ENCODE data around the gene SPATA17. TPM values are rescaled to one million over a fixed set of nuclear protein-coding genes. Genes with fewer than 3 reads are reported as not detected.
"Not testable (repeated sequence)": the region's sequence is repeated elsewhere in the genome, so short reads cannot be mapped to it uniquely, and the experiment has no call there.

SPATA17 gene
- total RNA-seq, 4 donors from 2014 or later: 0.07 to 0.49 TPM; not detected in 2

GRCh38 chr1:217687511-217687910 lies 56.4 kb downstream of the SPATA17 start:
- in situ Hi-C loops (cut with MboI; ENCODE audit: low sequenced_read_pairs in 4 of 4): no loop called here

DNA sequence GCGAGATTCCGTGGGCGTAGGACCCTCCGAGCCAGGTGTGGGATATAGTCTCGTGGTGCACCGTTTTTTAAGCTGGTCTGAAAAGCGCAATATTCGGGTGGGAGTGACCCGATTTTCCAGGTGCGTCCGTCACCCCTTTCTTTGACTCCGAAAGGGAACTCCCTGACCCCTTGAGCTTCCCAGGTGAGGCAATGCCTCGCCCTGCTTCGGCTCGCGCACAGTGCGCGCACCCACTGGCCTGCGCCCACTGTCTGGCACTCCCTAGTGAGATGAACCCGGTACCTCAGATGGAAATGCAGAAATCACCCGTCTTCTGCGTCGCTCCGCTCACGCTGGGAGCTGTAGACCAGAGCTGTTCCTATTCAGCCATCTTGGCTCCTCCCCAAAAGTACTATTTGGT lies 65.0 kb downstream of the SPATA17 start:
- in situ Hi-C loops (cut with MboI; ENCODE audit: low sequenced_read_pairs in 4 of 4); H3K36me3 ChIP-seq; H3K27ac ChIP-seq; ATAC-seq; H3K9me3 ChIP-seq; DNase-seq; H3K4me3 ChIP-seq; intact Hi-C loops (cut with DNase I; ENCODE audit: low total_unique reads); H3K4me1 ChIP-seq; H3K27me3 ChIP-seq: not testable (repeated sequence)

More at GRCh38 chr1:217687511-217687910, 56.4 kb downstream of the SPATA17 start:
- H3K4me3 ChIP-seq: no peak overlapping the region
- no peak overlapping the region for H3K27ac ChIP-seq
- no peak for TF ChIP-seq POLR2A (IDR thresholded peaks at IDR 0.05)
- TF ChIP-seq, protein P1, sequence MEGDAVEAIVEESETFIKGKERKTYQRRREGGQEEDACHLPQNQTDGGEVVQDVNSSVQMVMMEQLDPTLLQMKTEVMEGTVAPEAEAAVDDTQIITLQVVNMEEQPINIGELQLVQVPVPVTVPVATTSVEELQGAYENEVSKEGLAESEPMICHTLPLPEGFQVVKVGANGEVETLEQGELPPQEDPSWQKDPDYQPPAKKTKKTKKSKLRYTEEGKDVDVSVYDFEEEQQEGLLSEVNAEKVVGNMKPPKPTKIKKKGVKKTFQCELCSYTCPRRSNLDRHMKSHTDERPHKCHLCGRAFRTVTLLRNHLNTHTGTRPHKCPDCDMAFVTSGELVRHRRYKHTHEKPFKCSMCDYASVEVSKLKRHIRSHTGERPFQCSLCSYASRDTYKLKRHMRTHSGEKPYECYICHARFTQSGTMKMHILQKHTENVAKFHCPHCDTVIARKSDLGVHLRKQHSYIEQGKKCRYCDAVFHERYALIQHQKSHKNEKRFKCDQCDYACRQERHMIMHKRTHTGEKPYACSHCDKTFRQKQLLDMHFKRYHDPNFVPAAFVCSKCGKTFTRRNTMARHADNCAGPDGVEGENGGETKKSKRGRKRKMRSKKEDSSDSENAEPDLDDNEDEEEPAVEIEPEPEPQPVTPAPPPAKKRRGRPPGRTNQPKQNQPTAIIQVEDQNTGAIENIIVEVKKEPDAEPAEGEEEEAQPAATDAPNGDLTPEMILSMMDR (IDR thresholded peaks at IDR 0.05 in 4 of 5, conservative IDR thresholded peaks at IDR 0.05 in 1 of 5): no peak
- no peak for ATAC-seq
- H3K36me3 ChIP-seq: no peaks in the 10 kb centered on the region
- intact Hi-C loops (cut with DNase I; ENCODE audit: low total_unique reads): no loop called here
- H3K4me1 ChIP-seq: no peaks in the 10 kb centered on the region
- no peaks in the 10 kb centered on the region for H3K27me3 ChIP-seq
- DNase-seq: no peak
- no peaks in the 10 kb centered on the region for H3K9me3 ChIP-seq

DNA sequence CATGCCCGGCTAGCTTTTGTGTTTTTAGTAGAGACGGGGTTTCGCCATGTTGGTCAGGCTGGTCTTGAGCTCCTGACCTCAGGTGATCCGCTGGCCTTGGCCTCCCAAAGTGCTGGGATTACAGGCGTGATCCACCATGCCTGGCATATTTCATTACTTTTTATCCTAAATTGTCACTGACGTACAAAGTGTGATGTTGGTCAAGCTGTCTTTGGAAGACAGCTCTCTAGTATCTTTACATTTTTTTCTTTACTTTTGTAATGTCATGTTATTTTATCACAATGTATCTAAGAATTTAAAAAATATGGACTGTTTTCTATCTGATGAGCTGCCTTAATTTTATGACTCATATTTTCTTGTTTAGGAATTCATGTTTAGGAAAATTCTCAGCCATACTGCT lies 72.2 kb downstream of the SPATA17 start:
- Histone ChIP-seq H3K27ac (no peak overlapping the region), H3K27me3 (no peaks in the 10 kb centered on the region), H3K9me3 (no peaks in the 10 kb centered on the region), H3K4me3 (no peak overlapping the region), H3K4me1 (no peaks in the 10 kb centered on the region), H3K36me3 (no peaks in the 10 kb centered on the region)
- DNase-seq: no peak
- intact Hi-C loops (cut with DNase I; ENCODE audit: low total_unique reads) (no loop called here), in situ Hi-C loops (cut with MboI; ENCODE audit: low sequenced_read_pairs in 4 of 4) (no loop called here)
- TF ChIP-seq, protein P1 (IDR thresholded peaks at IDR 0.05 in 4 of 5, conservative IDR thresholded peaks at IDR 0.05 in 1 of 5): no peak
- TF ChIP-seq POLR2A (IDR thresholded peaks at IDR 0.05): no peak
- no peak for ATAC-seq

DNA sequence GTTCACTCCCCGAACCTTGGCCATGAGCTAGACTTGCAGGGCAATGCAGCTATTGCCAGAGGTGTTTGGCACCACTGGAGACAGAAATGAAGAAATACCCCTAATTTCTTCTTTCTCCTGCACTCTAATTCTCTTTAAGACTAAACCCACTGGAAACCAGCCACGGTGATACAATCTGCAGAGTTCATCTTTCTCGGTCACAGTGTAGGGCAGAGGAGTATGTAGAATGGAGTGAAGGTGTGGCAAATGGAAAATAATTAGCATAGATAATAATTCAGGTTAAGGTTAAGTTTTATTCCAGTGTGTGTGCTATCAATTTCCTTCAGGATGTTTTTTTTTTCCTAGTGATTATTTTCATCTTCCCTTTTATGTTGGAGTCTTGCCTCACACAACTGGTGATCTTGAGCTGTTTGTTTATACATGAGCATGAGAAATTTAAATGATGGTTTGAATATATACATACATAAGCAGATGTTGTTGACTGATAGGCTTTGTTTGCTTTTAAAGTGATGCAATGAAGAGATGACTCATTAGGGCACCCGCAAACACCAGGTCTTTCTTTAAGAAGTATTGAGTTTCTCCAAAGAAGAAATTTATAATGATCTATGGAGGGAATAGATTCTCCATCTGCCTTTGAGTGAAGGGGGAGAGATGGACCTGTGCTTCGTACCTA lies 81.9 kb downstream of the SPATA17 start:
- H3K4me3 ChIP-seq: no peak overlapping the region
- no peaks in the 10 kb centered on the region for H3K4me1 ChIP-seq
- no peak for ATAC-seq
- no peaks in the 10 kb centered on the region for H3K27me3 ChIP-seq
- DNase-seq: no peak
- H3K36me3 ChIP-seq: no peaks in the 10 kb centered on the region
- H3K27ac ChIP-seq: no peak overlapping the region
- TF ChIP-seq, protein P1 (IDR thresholded peaks at IDR 0.05 in 4 of 5, conservative IDR thresholded peaks at IDR 0.05 in 1 of 5): no peak
- TF ChIP-seq POLR2A (IDR thresholded peaks at IDR 0.05): no peak
- no peaks in the 10 kb centered on the region for H3K9me3 ChIP-seq
- intact Hi-C loops (cut with DNase I; ENCODE audit: low total_unique reads): no loop called here
- in situ Hi-C loops (cut with MboI; ENCODE audit: low sequenced_read_pairs in 4 of 4): no loop called here

- in situ Hi-C loops (cut with MboI; ENCODE audit: low sequenced_read_pairs in 4 of 4) (no loop called here), intact Hi-C loops (cut with DNase I; ENCODE audit: low total_unique reads) (no loop called here)
- ATAC-seq (no peak), DNase-seq (no peak)
- Histone ChIP-seq H3K4me3 (no peak overlapping the region), H3K27ac (no peak overlapping the region), H3K9me3 (no peaks in the 10 kb centered on the region), H3K4me1 (no peaks in the 10 kb centered on the region), H3K36me3 (no peaks in the 10 kb centered on the region), H3K27me3 (no peaks in the 10 kb centered on the region)
- TF ChIP-seq, protein P1 (IDR thresholded peaks at IDR 0.05 in 4 of 5, conservative IDR thresholded peaks at IDR 0.05 in 1 of 5): no peak
- TF ChIP-seq POLR2A (IDR thresholded peaks at IDR 0.05): no peak
These were observed 84.5 kb downstream of the SPATA17 start for GRCh38 chr1:217715681-217716080.
